ENCODE measurements around the gene SRRM1.
"Not testable (repeated sequence)": the region's sequence is repeated elsewhere in the genome, so short reads cannot be mapped to it uniquely, and the experiment has no call there.

SRRM1 gene

GRCh38 chr1:24699628-24700027 lies 56.5 kb downstream of the SRRM1 start:
- DNase-seq (ENCODE audit: low read depth), result no peak
- TF ChIP-seq CTCF (IDR thresholded peaks at IDR 0.05; ENCODE audit: low read length, missing control alignments), result no peak

GRCh38 chr1:24702511-24703293 lies 59.6 kb downstream of the SRRM1 start:
- peak; percentile 56 for DNase-seq (ENCODE audit: low read depth)
- H3K4me3 ChIP-seq (replicated peaks; ENCODE audit: low read depth, low read length), result no peak overlapping the region
- no peak for TF ChIP-seq CTCF (IDR thresholded peaks at IDR 0.05; ENCODE audit: low read length, missing control alignments)

More at GRCh38 chr1:24699628-24700027, 56.5 kb downstream of the SRRM1 start:
- H3K4me3 ChIP-seq (replicated peaks; ENCODE audit: low read depth, low read length), result no peak overlapping the region

- TF ChIP-seq CTCF (IDR thresholded peaks at IDR 0.05; ENCODE audit: low read length, missing control alignments), result no peak
- DNase-seq (ENCODE audit: low read depth), result peak; percentile 94
- no peak overlapping the region for H3K4me3 ChIP-seq (replicated peaks; ENCODE audit: low read depth, low read length)
Measured at GRCh38 chr1:24704411-24705259, 61.5 kb downstream of the SRRM1 start.

GRCh38 chr1:24705260-24706073 lies 62.4 kb downstream of the SRRM1 start:
- H3K4me3 ChIP-seq (replicated peaks; ENCODE audit: low read depth, low read length), result peak overlapping the region; percentile 33
- TF ChIP-seq CTCF (IDR thresholded peaks at IDR 0.05; ENCODE audit: low read length, missing control alignments), result no peak
- peak; percentile 99 for DNase-seq (ENCODE audit: low read depth)

- not testable (repeated sequence) for H3K4me3 ChIP-seq (replicated peaks; ENCODE audit: low read depth, low read length)
Measured at GRCh38 chr1:24706074-24706389, 62.9 kb downstream of the SRRM1 start.

GRCh38 chr1:24707687-24708086 lies 64.6 kb downstream of the SRRM1 start:
- no peak overlapping the region for H3K4me3 ChIP-seq (replicated peaks; ENCODE audit: low read depth, low read length)
- peak; percentile 86 for DNase-seq (ENCODE audit: low read depth)
- no peak for TF ChIP-seq CTCF (IDR thresholded peaks at IDR 0.05; ENCODE audit: low read length, missing control alignments)

More at GRCh38 chr1:24706074-24706389, 62.9 kb downstream of the SRRM1 start:
- not testable (repeated sequence) for DNase-seq (ENCODE audit: low read depth)

GRCh38 chr1:24708938-24709337 lies 65.8 kb downstream of the SRRM1 start:
- no peak overlapping the region for H3K4me3 ChIP-seq (replicated peaks; ENCODE audit: low read depth, low read length)
- no peak for DNase-seq (ENCODE audit: low read depth)
- TF ChIP-seq CTCF (IDR thresholded peaks at IDR 0.05; ENCODE audit: low read length, missing control alignments), result no peak
